ENCODE measurements around the gene TMEM185B. TPM values are rescaled to one million over a fixed set of nuclear protein-coding genes. Genes with fewer than 3 reads are reported as not detected.

TMEM185B gene
- total RNA-seq, 1 experiment from 2014 or later = 6.7 TPM

DNA sequence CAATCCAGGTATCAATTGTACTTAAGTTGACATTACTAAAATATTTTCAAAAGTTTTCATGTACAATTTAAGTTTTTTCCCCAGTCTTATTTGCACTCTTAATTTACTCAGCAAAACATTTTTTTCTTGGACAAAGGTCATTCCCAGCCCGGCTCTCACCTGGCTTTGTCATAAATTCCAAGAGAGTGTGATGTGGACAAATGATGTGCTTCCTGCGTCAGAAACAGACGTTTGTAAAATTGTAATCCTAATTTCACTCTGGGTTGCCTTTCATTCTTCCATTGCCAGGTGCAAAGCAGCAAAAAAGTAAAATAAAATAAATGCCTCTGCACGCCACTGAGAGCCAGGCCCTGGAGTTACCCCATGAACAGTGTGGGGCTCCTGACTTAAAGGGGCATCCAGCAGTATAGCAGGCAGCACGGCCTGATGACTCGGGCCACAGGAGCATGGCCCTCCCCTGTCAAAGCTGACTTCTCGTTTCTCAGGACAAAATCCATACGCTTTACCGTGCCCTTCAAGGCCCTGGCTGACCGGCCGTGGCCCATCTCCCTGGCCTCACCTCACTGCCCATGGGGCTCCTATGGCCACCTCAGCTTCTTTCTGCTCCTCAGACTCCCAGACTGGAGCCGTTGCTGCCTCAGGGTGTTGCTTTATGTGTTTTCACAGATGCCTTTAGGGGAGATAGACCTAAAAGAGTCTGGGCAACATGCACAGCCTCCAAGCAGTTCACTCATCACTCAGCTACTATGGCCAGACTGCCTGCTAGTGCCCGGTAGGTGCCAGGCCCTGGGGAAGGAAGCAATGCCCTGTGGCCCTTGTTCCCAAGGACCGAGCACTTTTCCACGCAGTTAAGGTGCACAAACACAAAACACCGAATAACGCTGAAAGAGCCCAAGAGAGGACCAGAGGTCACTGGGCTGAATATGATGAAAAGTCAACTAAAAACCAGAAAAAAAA, 7.6 kb upstream of the TMEM185B start:
- no peaks in the 10 kb centered on the region for H3K36me3 ChIP-seq (replicated peaks; ENCODE audit: control insufficient read depth, insufficient read depth, low read length)
- DNase-seq = no peak
- no peaks in the 10 kb centered on the region; the same call in 1 of the 2 replicates for H3K27me3 ChIP-seq (ENCODE audit: control insufficient read depth, insufficient read depth, low read length)
- H3K4me3 ChIP-seq (ENCODE audit: insufficient read depth, low read depth, low read length) = no peak overlapping the region

GRCh38 chr2:120229341-120229740, 6.1 kb upstream of the TMEM185B start:
- H3K36me3 ChIP-seq (replicated peaks; ENCODE audit: control insufficient read depth, insufficient read depth, low read length) = no peaks in the 10 kb centered on the region
- no peak overlapping the region for H3K4me3 ChIP-seq (ENCODE audit: insufficient read depth, low read depth, low read length)
- DNase-seq = no peak
- peaks cover 3% of the 10 kb centered on the region for H3K27me3 ChIP-seq (ENCODE audit: control insufficient read depth, insufficient read depth, low read length)

- no peak for DNase-seq
- Histone ChIP-seq H3K36me3 (replicated peaks; ENCODE audit: control insufficient read depth, insufficient read depth, low read length) (no peaks in the 10 kb centered on the region), H3K4me3 (ENCODE audit: insufficient read depth, low read depth, low read length) (no peak overlapping the region), H3K27me3 (ENCODE audit: control insufficient read depth, insufficient read depth, low read length) (peaks cover 11% of the 10 kb centered on the region)
Observed at GRCh38 chr2:120228503-120228902, 5.3 kb upstream of the TMEM185B start.

GRCh38 chr2:120227111-120227991, 4.2 kb upstream of the TMEM185B start:
- Histone ChIP-seq H3K4me3 (ENCODE audit: insufficient read depth, low read depth, low read length) (no peak overlapping the region), H3K27me3 (ENCODE audit: control insufficient read depth, insufficient read depth, low read length) (peaks cover 17% of the 10 kb centered on the region), H3K36me3 (replicated peaks; ENCODE audit: control insufficient read depth, insufficient read depth, low read length) (no peaks in the 10 kb centered on the region)
- no peak for DNase-seq

DNA sequence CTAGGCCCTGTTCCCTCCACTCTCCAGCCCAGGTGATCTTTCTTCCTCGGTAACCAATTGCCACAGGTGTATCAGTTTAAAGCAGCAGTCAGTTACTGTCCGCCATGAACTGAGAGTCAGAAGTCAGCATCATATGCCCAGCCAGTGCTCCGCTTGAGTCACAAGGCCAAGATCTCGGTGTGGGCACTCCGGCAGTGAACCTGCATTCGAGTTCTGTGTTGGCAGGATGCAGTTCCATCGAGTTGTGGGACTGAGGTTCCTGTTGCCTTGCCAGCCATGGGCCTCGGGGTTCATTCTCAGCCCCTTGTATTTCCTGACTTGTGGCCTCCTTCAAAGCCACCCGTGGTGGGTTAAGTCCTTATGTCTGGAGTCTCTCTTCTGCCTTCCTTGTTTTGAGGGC, 3.1 kb upstream of the TMEM185B start:
- DNase-seq = no peak
- H3K4me3 ChIP-seq (ENCODE audit: insufficient read depth, low read depth, low read length) = no peak overlapping the region
- H3K36me3 ChIP-seq (replicated peaks; ENCODE audit: control insufficient read depth, insufficient read depth, low read length) = no peaks in the 10 kb centered on the region
- H3K27me3 ChIP-seq (ENCODE audit: control insufficient read depth, insufficient read depth, low read length) = peaks cover 21% of the 10 kb centered on the region

DNA sequence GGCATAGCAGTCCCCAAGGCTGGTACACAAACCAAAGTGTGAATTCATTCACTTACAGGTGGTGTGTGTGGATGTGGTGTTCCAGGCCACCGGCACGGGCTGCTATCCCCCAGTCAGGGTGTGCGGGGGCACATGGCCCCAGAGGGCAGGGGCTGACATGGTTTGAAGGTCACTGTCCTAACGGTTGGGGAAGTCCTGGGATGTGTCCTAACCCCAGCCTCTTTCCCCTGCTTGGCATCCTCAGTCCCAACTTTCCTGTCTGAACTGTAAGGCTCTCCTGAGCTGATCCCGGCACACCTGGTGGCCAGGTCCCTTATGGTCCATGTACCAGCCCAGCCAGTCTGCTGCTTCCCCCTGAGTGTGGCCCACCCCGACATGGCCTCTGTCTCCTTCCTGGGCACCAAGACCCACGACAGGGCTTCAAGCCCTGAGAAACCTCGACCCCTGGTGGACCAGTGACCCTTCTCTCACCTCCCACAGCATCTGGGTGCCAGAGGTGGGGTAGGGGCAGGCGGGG, 2.4 kb upstream of the TMEM185B start:
- Histone ChIP-seq H3K36me3 (replicated peaks; ENCODE audit: control insufficient read depth, insufficient read depth, low read length) (no peaks in the 10 kb centered on the region), H3K4me3 (ENCODE audit: insufficient read depth, low read depth, low read length) (no peak overlapping the region), H3K27me3 (ENCODE audit: control insufficient read depth, insufficient read depth, low read length) (peaks cover 21% of the 10 kb centered on the region)
- no peak for DNase-seq

DNA sequence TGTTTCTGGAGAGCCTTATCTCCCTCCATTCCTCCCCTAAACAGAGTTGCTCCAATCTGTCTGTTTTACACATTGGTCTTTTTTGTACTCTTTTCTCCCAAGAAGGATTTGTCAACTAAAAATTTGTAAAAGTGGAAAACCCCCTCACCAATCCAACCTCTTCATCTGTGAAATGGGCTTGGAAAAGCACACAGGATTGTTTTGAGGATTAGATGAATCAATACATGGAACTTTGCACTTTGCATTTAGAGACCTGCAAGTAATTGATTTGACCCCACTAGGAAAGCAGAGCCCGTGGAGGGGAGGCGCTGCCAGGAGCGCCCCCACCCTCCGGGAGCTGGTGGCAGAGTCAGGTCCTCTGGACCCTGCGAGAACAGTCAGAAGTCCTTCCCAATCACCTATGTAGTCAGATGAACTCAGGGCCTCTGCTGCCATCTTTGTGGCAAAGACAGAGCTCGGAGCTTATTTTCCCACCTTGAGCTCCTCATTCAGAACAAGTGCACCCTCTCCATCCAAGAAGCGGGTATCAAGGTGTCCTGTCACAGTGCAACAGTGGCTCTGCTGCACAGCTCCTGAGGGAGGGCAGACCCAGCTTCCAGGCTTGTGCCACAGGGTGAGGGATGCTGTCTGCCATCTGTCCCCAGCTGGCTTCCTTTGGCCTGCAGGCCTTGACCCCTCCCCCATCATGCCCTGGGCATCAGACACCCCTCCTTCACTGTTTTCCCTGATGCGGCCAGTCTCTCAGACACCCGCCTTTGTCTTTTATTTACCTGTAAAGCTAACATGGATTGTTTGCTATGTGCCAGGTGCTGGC, 1.7 kb upstream of the TMEM185B start:
- Histone ChIP-seq H3K36me3 (replicated peaks; ENCODE audit: control insufficient read depth, insufficient read depth, low read length) (no peaks in the 10 kb centered on the region), H3K4me3 (ENCODE audit: insufficient read depth, low read depth, low read length) (no peak overlapping the region), H3K27me3 (ENCODE audit: control insufficient read depth, insufficient read depth, low read length) (peaks cover 21% of the 10 kb centered on the region)
- no peak for DNase-seq

DNA sequence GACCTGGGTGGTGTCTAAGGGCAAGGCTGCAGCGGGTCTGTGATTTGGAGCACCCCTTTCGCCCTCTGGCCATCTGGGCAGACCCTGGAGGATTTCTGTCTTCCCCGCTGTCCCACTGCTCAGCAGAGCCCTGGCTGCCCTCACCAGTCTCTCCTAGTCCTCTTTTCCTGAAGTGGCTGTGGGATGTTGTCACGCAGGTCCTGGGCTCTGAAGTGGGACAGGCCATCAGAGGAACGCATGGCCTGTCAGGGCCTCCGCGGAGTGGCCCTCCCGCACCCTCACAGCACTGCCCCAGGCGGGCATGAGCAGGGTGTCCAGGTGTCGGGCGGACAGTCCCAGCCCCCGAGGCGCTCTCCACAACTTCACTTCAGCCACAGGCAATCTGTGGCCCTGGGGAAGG, 1.1 kb upstream of the TMEM185B start:
- Histone ChIP-seq H3K27me3 (ENCODE audit: control insufficient read depth, insufficient read depth, low read length) (peaks cover 21% of the 10 kb centered on the region), H3K36me3 (replicated peaks; ENCODE audit: control insufficient read depth, insufficient read depth, low read length) (no peaks in the 10 kb centered on the region), H3K4me3 (ENCODE audit: insufficient read depth, low read depth, low read length) (no peak overlapping the region)
- DNase-seq = peak; percentile 46

DNA sequence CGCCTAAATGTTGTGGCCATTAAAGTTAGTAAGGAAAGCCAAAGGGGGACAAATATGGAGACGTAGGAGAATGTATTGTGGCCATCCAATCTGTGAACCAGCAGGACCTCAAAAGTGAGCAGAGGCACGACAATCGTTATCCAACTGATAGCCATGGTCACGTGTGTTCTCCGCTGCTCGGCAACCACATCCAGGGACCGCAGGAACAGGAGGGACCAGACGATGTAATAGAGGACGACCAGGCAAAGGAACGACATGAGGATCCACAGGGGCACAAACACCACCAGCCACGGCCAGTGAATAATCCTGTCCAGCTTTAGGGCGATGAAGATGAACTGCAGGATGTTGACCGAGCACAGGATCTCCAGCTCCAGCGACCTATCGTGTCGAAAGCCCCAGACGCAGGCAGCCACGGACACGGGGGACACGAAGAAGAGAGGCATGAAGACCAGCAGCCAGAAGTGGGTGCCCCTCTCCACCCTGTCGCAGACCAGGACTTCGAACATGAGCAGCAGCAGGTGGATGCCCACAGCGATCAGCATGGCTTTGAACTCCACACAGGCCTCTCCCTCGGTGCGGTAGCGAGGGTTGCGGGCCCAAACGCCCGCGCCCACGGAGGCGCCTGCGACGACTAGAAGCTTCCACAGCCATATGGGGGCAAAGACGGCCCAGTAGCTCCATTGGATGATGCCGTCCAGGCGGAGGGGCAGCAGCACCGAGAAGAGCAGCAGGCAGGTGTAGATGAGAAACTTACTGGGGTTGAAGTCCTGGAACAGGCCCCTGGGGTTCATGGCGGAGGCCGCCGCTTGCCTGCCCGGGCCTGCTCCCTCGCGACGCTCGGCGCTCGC, 790 bp downstream of the TMEM185B start:
- DNase-seq = no peak
- Histone ChIP-seq H3K4me3 (ENCODE audit: insufficient read depth, low read depth, low read length) (peak overlapping the region; percentile 61), H3K27me3 (ENCODE audit: control insufficient read depth, insufficient read depth, low read length) (peaks cover 21% of the 10 kb centered on the region), H3K36me3 (replicated peaks; ENCODE audit: control insufficient read depth, insufficient read depth, low read length) (no peaks in the 10 kb centered on the region)

DNA sequence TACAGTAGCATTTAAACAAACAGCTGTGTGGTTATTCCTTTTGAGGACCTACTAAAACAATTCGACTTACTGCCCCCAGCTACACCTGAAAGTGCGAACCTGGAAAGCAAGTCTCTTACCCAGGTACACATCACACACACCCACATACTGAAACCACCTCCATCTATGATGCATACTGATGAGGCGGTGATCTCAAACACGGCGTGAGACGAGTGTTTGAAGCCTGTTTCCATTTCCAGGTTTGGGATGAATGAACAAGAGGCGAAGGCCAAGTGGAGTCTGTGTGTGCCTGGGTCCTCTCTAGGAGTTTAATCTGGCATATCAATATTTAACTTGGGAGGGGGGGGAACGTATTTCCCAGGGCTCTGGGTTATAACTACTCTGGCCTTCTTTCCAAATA, 1.6 kb downstream of the TMEM185B start:
- peak; percentile 11 for DNase-seq
- Histone ChIP-seq H3K27me3 (ENCODE audit: control insufficient read depth, insufficient read depth, low read length) (peaks cover 21% of the 10 kb centered on the region), H3K36me3 (replicated peaks; ENCODE audit: control insufficient read depth, insufficient read depth, low read length) (no peaks in the 10 kb centered on the region), H3K4me3 (ENCODE audit: insufficient read depth, low read depth, low read length) (no peak overlapping the region)

- Histone ChIP-seq H3K36me3 (replicated peaks; ENCODE audit: control insufficient read depth, insufficient read depth, low read length) (no peaks in the 10 kb centered on the region), H3K4me3 (ENCODE audit: insufficient read depth, low read depth, low read length) (no peak overlapping the region), H3K27me3 (ENCODE audit: control insufficient read depth, insufficient read depth, low read length) (peaks cover 21% of the 10 kb centered on the region)
- DNase-seq = peak; percentile 9
Observed at GRCh38 chr2:120220756-120221155, 2.4 kb downstream of the TMEM185B start.

GRCh38 chr2:120219766-120220165, 3.4 kb downstream of the TMEM185B start:
- Histone ChIP-seq H3K36me3 (replicated peaks; ENCODE audit: control insufficient read depth, insufficient read depth, low read length) (no peaks in the 10 kb centered on the region), H3K4me3 (ENCODE audit: insufficient read depth, low read depth, low read length) (no peak overlapping the region), H3K27me3 (ENCODE audit: control insufficient read depth, insufficient read depth, low read length) (peaks cover 19% of the 10 kb centered on the region)
- DNase-seq = peak; percentile 7

DNA sequence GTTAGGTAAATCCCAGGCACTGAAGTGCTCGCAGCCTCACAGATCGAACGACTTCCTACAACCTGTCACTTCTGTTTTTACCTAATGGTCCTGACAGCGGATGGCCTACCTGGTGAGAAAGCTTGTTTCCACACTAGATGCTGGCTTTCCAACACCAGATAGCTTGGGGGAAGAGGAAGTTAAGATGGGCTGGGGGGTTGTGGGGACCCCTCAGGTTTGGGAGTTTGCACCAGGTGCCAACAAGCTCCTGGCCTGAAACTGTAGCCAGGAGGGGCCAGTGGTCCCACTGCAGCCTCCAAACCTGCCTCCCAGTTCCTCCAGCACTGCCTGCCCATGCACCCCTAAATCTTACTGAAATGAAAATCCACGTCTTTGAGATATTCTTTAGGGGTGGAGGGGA, 3.9 kb downstream of the TMEM185B start:
- Histone ChIP-seq H3K36me3 (replicated peaks; ENCODE audit: control insufficient read depth, insufficient read depth, low read length) (no peaks in the 10 kb centered on the region), H3K4me3 (ENCODE audit: insufficient read depth, low read depth, low read length) (no peak overlapping the region), H3K27me3 (ENCODE audit: control insufficient read depth, insufficient read depth, low read length) (peaks cover 17% of the 10 kb centered on the region)
- peak; percentile 6 for DNase-seq
